HEK293 (cell line): ENCODE results near the gene DLGAP4.

Experiments
- CTCF ChIA-PET: fragments of 350-600 bp; formaldehyde crosslinking; extraction: SDS; loops from one replicate; lab custom pipeline; 2021; ENCODE audit warnings: antibody characterized with exemption; lab: Yijun Ruan, JAX
- POLR2A ChIA-PET: fragments of 300-600 bp; formaldehyde crosslinking; extraction: SDS; loops from one replicate; lab custom pipeline; 2020; ENCODE audit warnings: antibody characterized with exemption, inconsistent platforms; lab: Yijun Ruan, JAX
- H3K27ac ChIP-seq: fragments of 200-500 bp; sonication (Bioruptor generic); 2 replicates; pipeline ENCODE4 v1.5.1; 2014; ENCODE audit warnings: low read depth, low read length, control low read depth, inconsistent platforms; ENCODE audit errors: extremely low read depth
- H3K36me3 ChIP-seq, 2 experiments: fragments of 200-500 bp in 1 of 2; sonication (Bioruptor generic) in 1 of 2; 1 replicate in 1 of 2; 2 replicates in 1 of 2; pipeline ENCODE4 v1.5.1; 2014 to 2017; ENCODE audit warnings: inconsistent platforms in 2 of 2, low read length in 2 of 2; ENCODE audit not compliant: control insufficient read depth in 2 of 2, insufficient read depth in 1 of 2
- H3K4me1 ChIP-seq: fragments of 200-500 bp; sonication (Bioruptor generic); 2 replicates; pipeline ENCODE4 v1.5.1; 2014; ENCODE audit warnings: mild to moderate bottlenecking, low read length, inconsistent platforms; ENCODE audit not compliant: control insufficient read depth, insufficient read depth
- H3K4me3 ChIP-seq: 2 replicates; pipeline ENCODE4 v1.5.1; 2011; ENCODE audit warnings: low read depth, mild to moderate bottlenecking, control low read depth, low read length, moderate library complexity
- H3K9me3 ChIP-seq: fragments of 200-500 bp; sonication (Bioruptor generic); 2 replicates; pipeline ENCODE4 v1.5.1; 2014; ENCODE audit warnings: low read depth, low read length, inconsistent platforms; ENCODE audit not compliant: control insufficient read depth, insufficient read depth
- ELK4 ChIP-seq: IDR thresholded peaks from 2 replicates; pipeline ENCODE4 v1.6.1; 2011; ENCODE audit warnings: mild to moderate bottlenecking, low read depth, low read length, borderline replicate concordance
- HOXC10 ChIP-seq: sonication (generic); formaldehyde crosslinking; IDR thresholded peaks from 2 replicates; pipeline ENCODE4 v1.8.1; 2023; ENCODE audit warnings: mild to moderate bottlenecking, missing genetic modification reagents
- INSM2 ChIP-seq: fragments of 450-650 bp; formaldehyde crosslinking; IDR thresholded peaks from 2 replicates; pipeline ENCODE4 v1.5.1; 2016; ENCODE audit warnings: missing biosample characterization, missing genetic modification characterization
- KLF10 ChIP-seq: fragments of 450-650 bp; IDR thresholded peaks from 2 replicates; pipeline ENCODE4 v1.5.1; 2018; ENCODE audit warnings: missing biosample characterization, mild to moderate bottlenecking, missing genetic modification characterization
- ZBTB1 ChIP-seq: fragments of 450-650 bp; formaldehyde crosslinking; IDR thresholded peaks from 2 replicates; pipeline ENCODE4 v1.5.1; 2016; ENCODE audit warnings: missing biosample characterization, missing genetic modification characterization
- ZNF155 ChIP-seq: fragments of 450-650 bp; formaldehyde crosslinking; IDR thresholded peaks from 2 replicates; pipeline ENCODE4 v1.5.1; 2016; ENCODE audit warnings: missing biosample characterization, missing genetic modification characterization
- ZNF311 ChIP-seq: fragments of 450-650 bp; formaldehyde crosslinking; IDR thresholded peaks from 2 replicates; pipeline ENCODE4 v1.5.1; 2017; ENCODE audit warnings: missing biosample characterization, missing genetic modification characterization, borderline replicate concordance
- ZNF354C ChIP-seq: fragments of 450-650 bp; formaldehyde crosslinking; IDR thresholded peaks from 2 replicates; pipeline ENCODE4 v1.5.1; 2016; ENCODE audit warnings: missing biosample characterization, missing genetic modification characterization, low read depth, borderline replicate concordance
- ZNF394 ChIP-seq: fragments of 450-650 bp; formaldehyde crosslinking; IDR thresholded peaks from 2 replicates; pipeline ENCODE4 v1.5.1; 2016; ENCODE audit warnings: missing biosample characterization, missing genetic modification characterization, mild to moderate bottlenecking, moderate library complexity, borderline replicate concordance
- ZNF544 ChIP-seq: fragments of 450-650 bp; formaldehyde crosslinking; IDR thresholded peaks from 2 replicates; pipeline ENCODE4 v1.5.0; 2017; ENCODE audit warnings: missing biosample characterization, missing genetic modification characterization
- ZNF549 ChIP-seq: fragments of 450-650 bp; IDR thresholded peaks from 2 replicates; pipeline ENCODE4 v1.5.1; 2018; ENCODE audit warnings: missing biosample characterization, missing genetic modification characterization, mild to moderate bottlenecking, inconsistent platforms, moderate library complexity
- ZNF621 ChIP-seq: fragments of 450-650 bp; formaldehyde crosslinking; IDR thresholded peaks from 2 replicates; pipeline ENCODE4 v1.5.1; 2017; ENCODE audit warnings: missing biosample characterization, missing genetic modification characterization
- ZNF624 ChIP-seq: fragments of 450-650 bp; formaldehyde crosslinking; IDR thresholded peaks from 2 replicates; pipeline ENCODE4 v1.5.1; 2017; ENCODE audit warnings: missing biosample characterization, missing genetic modification characterization
- ZNF692 ChIP-seq: fragments of 450-650 bp; formaldehyde crosslinking; IDR thresholded peaks from 2 replicates; pipeline ENCODE4 v1.5.1; 2016; ENCODE audit warnings: missing biosample characterization, missing genetic modification characterization
- ZNF707 ChIP-seq: fragments of 450-650 bp; formaldehyde crosslinking; IDR thresholded peaks from 2 replicates; pipeline ENCODE4 v1.5.1; 2016; ENCODE audit warnings: missing biosample characterization, missing genetic modification characterization
- ZNF777 ChIP-seq: fragments of 450-650 bp; formaldehyde crosslinking; IDR thresholded peaks from 2 replicates; pipeline ENCODE4 v1.5.1; 2017; ENCODE audit warnings: missing biosample characterization, missing genetic modification characterization, borderline replicate concordance
- ZNF830 ChIP-seq: fragments of 450-650 bp; IDR thresholded peaks from 2 replicates; pipeline ENCODE4 v1.5.0; 2018; ENCODE audit warnings: missing biosample characterization, missing genetic modification characterization, low read depth, mild to moderate bottlenecking, moderate library complexity
- ZSCAN18 ChIP-seq: fragments of 450-650 bp; formaldehyde crosslinking; IDR thresholded peaks from 2 replicates; pipeline ENCODE4 v1.5.1; 2016; ENCODE audit warnings: missing biosample characterization, missing genetic modification characterization

The DLGAP4 gene

DNA sequence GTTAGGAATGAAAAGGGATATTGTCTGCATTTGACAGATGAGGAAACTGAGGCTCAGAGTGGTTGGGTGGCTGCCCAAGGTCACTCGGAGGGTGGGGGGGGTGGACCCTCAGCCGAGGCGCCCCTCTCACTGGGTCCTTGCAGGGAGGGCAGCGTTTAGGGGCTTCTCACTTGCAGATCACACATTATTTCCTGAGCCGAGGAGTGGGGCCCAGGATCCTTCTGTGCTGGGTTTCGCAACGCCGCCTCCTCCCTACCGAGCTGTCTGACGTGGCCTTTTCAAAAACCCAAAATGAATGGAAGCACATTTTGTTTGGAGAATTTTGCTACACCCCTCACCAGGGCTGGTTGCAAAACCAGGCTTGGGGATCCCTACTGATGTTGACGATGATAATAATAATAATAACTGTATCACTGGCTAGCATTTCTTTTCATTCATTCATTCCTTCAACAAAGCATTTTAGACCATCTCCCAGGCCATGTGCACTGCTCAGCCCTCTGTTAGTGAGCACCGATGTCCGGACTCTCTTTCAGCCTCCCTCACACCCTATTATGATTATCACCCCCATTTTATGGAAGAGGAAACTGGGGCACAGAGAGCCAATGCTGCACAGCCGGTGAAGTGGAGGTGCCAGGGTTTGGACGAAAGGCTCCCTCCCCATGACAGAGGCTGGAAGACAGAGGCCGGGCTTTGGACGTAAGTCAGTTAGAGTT is 5.2 kb downstream of the DLGAP4 start:
- POLR2A ChIA-PET = no interaction called here
- no peaks in the 10 kb centered on the region for H3K36me3 ChIP-seq
- no peaks in the 10 kb centered on the region for H3K4me1 ChIP-seq
- H3K4me3 ChIP-seq = no peak overlapping the region
- CTCF ChIA-PET = no interaction called here
- no peak for TF ChIP-seq HOXC10 (CRISPR knock-in tag)
- no peak for TF ChIP-seq ZNF707
- TF ChIP-seq ZNF311 (tag by site-specific recombination) = no peak
- TF ChIP-seq ZSCAN18 (tag by site-specific recombination) = no peak
- TF ChIP-seq ZNF155 = no peak
- TF ChIP-seq ELK4 = no peak
- TF ChIP-seq ZNF549 (tag by site-specific recombination) = no peak
- no peak for TF ChIP-seq ZBTB1 (tag by site-specific recombination)
- no peak for TF ChIP-seq ZNF777
- no peak for TF ChIP-seq ZNF621
- no peak for TF ChIP-seq KLF10 (tag by site-specific recombination)
- TF ChIP-seq INSM2 = no peak
- H3K27ac ChIP-seq = no peak overlapping the region
- H3K9me3 ChIP-seq = no peaks in the 10 kb centered on the region

DNA sequence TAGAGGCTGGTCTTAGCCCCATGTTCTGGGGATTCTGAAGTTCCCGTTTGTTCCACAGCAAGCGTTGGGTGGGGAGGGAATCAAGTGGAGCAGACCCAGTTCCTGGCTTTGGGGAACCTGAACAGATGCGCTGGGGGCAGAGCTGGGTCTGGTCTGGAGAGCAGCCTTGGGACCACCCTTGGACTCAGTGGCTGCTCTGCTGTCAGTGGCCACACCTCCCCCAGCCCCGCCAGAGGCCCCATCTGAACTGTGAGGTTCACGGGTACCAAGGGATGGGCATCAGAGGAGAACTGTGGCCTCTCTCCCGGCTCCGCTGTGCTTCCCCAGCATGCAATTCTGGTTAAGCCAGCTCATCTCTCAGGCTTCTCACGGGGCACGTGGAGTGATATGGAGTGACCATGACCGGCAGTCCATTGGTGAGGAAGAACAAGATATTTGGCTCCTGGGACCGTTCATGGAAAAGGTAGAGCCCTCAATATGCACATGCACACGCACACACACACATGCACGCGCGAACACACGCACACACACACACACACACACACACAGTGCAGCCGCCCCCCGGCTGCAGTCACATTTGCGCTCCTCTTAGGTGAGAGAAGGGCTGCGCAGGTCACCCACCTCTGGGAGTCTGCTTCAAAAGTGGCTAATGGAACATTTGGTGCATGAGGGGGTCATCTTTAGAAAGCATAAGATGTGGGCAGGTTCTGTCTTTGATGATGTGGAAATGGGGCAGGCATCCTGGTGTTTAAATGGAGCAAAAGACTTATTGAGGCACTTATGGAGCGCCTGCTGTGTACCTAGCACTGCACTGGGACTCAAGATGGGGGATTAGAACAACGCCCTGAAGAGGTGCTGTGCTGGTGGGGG is 6.0 kb downstream of the DLGAP4 start:
- Histone ChIP-seq H3K9me3 (no peaks in the 10 kb centered on the region), H3K27ac (no peak overlapping the region), H3K4me1 (no peaks in the 10 kb centered on the region), H3K36me3 (no peaks in the 10 kb centered on the region), H3K4me3 (no peak overlapping the region)
- CTCF ChIA-PET = no interaction called here
- TF ChIP-seq ZNF354C (no peak), ZNF692 (tag by site-specific recombination) (no peak), ZNF624 (tag by site-specific recombination) (no peak), ZNF830 (tag by site-specific recombination) (no peak), ZNF394 (tag by site-specific recombination) (no peak), ZNF707 (no peak), ZNF544 (tag by site-specific recombination) (no peak)
- POLR2A ChIA-PET = no interaction called here
